ENCODE data around the gene RRP8.

DNA sequence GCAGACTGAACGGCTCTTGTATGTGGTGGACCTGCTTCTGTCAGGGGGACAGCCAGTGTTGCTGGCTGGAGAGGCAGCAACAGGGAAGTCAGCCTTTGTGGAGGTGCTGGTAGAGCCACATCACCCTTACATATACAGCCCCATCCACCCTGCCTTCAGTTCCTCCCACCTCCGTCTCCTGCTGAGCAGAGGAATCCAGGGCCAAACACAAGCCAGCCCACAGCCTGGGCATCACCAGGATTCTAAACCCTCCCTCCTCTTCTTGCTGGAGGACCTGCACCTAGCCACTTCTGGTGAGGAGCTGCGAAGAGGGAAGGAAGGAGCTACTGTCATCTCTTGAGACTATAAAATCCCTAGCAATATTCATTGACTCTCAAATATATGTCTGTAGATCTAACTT, 54.8 kb downstream of the RRP8 start:
- no peak for TF ChIP-seq CTCF (IDR thresholded peaks at IDR 0.05)
- TF ChIP-seq POLR2A (IDR thresholded peaks at IDR 0.05): no peak

Measured in lower leg skin (tissue), 3 donors.